ENCODE measurements around the gene NLRP6.
A peak's percentile ranks its signal among the peaks of the same experiment; 100 is the strongest.
"Not testable (repeated sequence)": the region's sequence is repeated elsewhere in the genome, so short reads cannot be mapped to it uniquely, and the experiment has no call there.

Gene NLRP6

DNA sequence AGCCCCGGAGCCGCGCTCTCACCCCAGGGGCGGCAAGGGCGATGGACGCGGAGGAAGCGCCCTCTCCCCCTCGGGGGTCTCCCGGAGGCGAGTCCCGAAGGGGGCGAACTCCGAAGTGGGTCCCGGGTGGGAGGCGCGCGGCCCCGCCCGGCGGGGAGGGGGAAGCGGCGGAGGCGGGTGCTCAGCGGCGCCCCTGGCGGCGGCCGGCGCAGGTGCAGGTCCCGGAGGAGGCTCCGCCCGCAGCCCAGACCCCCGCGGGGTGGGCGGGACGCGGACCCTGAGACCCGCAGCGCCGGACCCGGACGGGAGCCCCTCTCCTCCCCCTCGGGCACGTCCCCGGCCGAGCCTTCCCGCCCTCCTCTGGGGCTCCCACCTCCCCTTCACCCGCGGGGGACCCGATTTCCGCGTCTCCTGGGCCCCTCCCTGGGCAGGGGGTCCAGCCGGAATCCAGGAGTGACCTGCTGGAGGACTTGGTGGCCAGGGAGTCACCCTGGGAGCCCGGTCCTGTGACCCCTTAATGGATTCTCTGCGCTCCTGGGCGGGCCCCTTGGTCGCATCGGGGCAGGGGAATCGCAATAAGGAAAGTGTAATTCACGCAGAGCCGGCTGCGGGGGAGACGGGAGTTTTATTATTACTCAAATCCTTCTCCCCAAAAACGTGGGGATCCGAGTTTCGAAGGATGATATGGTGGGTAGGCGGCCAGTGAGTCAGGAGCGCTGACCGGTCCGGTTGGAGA lies 33.0 kb downstream of the NLRP6 start:
- DNase-seq, result not testable (repeated sequence)

DNA sequence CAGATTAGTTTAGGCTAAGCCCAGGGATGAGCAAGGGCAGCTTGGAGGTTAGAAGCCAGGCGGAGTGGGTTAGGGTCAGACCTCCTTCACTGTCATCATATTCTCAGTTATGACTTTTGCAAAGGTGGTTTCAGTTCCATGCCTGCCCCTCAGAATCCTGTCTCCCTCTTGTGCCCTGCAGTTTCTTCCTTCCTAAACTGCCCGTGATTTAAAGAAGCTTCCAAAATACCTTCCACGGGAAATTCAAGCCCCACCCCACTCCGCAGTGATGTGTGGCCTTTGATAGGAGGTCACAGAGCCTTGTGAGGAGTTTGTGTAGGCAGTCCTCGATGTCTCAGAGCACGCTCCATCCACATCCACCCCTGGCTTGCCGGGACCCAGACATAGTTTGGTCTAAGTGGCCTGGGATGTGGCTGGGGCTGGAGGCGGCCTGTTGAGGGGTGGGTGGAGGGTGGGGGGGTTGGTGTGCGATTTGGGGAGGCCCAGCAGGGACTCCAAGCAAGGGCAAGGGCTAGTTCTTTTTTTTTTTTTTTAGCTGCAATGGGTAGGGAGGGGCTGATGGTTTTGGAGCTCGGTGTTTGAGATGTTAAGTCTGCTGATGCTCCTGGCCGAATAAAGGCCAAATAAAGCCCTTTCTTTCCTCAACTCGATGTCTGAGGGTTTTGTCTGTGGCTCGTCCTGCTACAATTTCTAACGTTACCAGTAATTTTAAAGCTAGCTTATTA lies 34.0 kb downstream of the NLRP6 start:
- DNase-seq, result no peak

GRCh38 chr11:313304-313786 lies 35.1 kb downstream of the NLRP6 start:
- DNase-seq, result no peak

DNA sequence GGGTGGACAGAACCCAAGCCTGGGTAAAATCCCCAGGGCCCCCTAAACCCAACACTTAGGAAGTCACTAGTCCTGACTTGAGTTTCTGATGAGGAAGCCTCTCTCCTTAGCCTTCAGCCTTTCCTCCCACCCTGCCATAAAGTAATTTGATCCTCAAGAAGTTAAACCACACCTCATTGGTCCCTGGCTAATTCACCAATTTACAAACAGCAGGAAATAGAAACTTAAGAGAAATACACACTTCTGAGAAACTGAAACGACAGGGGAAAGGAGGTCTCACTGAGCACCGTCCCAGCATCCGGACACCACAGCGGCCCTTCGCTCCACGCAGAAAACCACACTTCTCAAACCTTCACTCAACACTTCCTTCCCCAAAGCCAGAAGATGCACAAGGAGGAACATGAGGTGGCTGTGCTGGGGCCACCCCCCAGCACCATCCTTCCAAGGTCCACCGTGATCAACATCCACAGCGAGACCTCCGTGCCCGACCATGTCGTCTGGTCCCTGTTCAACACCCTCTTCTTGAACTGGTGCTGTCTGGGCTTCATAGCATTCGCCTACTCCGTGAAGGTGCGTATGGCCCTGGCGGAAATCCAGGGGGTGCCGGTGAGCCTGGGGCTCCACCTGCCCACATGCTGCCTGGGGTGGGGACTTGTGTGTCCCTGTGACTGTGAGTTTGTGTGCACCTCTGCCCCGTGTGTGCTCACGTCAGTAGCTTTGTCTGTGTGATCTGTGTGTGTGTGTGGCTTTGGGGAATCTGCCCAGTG lies 35.8 kb downstream of the NLRP6 start, which contains the start of gene IFITM1:
Gene IFITM1 (plus strand): TSS at position 254 of the 767 bp plus-strand sequence. CDS start 131 bp downstream, at position 385.
- DNase-seq, result peak; percentile 69

DNA sequence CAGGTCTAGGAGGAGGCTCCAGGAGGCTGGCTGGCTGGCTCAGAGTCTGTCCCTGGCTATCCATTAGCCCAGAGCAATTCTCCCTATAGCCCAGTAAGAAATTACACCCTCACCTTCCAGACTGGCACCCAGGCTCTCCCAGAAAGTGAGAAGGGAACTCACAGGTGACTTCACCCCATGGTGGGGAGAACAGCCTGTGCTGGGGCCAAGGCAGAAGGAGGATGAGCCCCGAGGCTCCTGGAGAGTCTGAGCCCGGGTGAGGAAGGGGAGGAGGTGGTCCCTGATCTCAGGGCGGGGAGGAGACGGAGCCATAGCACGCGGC lies 36.3 kb downstream of the NLRP6 start:
- not testable (repeated sequence) for DNase-seq

- no peak for DNase-seq
Measured at GRCh38 chr11:315051-315481, 36.9 kb downstream of the NLRP6 start.

DNA sequence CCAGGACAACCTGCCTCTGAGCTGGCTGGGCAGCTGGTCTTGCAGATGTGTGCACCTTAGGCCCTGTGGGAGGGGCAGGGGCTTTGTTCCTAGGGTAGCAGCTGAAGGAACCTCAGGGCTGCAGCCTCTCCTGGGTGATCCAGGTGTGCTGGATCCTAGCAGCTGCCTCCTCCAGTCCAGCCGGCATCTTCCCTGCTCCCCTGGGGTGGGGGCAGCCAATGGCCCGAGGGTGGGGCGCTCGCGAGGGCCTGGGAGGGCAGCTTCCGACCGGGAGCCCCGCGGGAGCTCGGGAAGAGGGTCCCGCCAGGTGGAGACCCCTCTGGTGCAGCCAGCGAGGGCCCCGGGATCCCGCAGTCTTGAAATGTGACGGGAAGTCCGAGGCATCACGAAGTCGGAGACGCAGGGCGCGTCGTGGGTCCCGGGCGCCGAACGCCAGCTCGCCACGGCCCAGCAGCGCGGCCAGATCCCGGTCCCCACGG lies 37.3 kb downstream of the NLRP6 start:
- no peak for DNase-seq

GRCh38 chr11:316031-316701 lies 38.0 kb downstream of the NLRP6 start:
- DNase-seq, result no peak

GRCh38 chr11:316891-317301 lies 38.7 kb downstream of the NLRP6 start:
- DNase-seq, result no peak

GRCh38 chr11:317668-318404 lies 39.6 kb downstream of the NLRP6 start:
- DNase-seq, result not testable (repeated sequence)

- DNase-seq, result not testable (repeated sequence)
Measured at GRCh38 chr11:318405-319120, 40.4 kb downstream of the NLRP6 start.

- not testable (repeated sequence) for DNase-seq
Measured at GRCh38 chr11:319121-319887, 41.1 kb downstream of the NLRP6 start.

DNA sequence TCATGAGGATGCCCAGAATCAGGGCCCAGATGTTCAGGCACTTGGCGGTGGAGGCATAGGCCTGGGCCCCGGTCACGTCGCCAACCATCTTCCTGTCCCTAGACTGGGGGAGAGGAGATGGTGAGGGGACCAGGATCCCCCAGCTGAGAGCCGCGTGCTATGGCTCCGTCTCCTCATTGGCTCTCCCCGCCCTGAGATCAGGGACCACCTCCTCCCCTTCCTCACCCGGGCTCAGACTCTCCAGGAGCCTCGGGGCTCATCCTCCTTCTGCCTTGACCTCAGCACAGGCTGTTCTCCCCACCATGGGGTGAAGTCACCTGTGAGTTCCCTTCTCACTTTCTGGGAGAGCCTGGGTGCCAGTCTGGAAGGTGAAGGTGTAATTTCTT lies 41.7 kb downstream of the NLRP6 start:
- DNase-seq, result not testable (repeated sequence)

DNA sequence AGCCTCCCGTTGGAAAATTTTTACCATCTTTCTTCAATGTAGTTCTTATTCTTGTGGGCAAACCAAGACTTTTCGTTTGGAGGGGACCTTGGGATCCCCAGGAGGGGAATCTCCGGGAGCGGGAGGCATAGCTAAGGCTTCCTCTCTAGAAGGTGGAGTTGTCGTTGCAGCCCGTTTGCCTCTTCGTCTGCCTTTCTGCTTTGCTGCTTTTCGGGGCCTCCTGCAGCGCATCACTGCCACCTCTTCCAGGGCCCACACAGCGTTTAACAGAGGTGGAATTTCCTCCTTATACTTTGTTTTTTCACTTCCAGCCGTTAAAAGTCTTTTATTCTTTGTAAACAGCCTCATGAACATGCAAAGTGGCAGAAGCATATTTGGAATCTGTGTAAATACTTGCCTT lies 45.9 kb downstream of the NLRP6 start:
- DNase-seq, result no peak

DNA sequence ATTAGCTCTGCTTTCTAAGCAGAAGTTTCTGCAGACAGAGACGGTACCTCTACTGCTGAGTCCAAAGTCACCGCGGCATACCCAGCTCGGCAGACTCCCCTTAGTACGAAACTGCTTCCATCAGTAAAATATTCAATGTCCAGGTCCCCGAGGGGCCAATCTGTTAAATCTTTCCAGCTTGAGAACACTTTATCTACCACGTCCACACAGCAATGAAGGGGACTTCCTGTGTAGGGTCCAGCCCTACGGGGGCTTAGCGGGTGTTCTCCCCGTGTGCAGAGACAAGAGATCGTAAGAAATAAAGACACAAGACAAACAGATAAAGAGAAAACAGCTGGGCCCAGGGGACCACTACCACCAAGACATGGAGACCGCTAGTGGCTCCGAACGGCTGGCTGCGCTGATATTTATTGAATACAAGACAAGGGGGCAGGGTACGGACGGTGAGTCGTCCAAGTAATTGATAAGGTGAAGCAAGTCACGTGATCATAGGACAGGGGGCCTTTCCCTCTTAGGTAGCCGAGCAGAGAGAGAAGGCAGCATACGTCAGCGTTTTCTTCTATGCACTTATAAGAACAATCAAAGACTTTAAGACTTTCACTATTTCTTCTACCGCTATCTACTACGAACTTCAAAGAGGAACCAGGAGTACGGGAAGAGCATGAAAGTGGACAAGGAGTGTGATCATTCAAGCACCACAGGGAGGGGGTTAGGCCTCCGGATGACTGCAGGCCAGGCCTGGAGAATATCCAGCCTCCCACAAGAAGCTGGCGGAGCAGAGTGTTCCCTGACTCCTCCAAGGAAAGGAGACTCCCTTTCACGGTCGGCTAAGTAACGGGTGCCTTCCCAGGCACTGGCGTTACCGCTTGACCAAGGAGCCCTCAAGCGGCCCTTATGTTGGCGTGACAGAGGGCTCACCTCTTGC lies 46.6 kb downstream of the NLRP6 start:
- not testable (repeated sequence) for DNase-seq

GRCh38 chr11:325796-326591 lies 47.8 kb downstream of the NLRP6 start:
- no peak for DNase-seq

- DNase-seq, result no peak
Measured at GRCh38 chr11:326592-326841, 48.3 kb downstream of the NLRP6 start.

DNA sequence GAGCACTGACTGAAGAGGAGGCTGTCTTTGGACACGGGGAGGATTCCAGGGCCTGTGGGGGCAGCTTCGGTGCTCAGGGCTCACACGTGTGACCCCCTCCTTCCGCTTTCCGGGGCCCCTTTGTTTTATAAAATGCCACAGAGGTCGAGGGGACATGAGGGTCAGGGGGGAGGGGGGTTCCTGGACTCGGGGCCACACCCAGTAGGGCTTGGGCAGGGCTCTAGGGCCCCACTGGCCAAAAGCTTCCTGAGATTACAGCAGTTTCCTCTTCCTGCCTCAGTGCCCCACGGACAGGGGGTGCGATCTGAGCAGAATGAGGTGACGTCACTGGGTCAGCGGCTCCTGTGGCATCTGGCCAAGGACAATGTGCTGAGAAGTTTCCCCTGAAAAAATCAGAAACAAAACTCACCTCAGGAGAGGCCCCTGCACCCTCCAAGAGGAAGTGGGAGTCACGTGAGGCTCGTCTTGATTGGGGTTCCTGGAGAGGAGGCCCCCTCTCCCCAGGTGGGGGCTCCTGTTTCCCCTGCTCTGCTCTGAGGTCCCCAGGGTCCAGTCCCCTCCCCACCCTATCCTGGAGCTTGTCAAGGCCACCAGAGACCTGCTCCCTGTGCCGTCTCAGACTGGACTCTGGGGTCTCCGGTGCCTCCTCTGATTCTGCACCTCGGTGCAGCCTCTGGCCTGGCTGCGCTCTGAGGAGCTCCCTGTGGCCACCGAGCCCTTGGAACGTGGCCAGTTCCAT lies 48.8 kb downstream of the NLRP6 start:
- peak; percentile 85 for DNase-seq

All from CD4-positive, alpha-beta T cell treated with Interleukin-15 for 1 hour (primary cell).